Tibial nerve (tissue), 4 donors: Measurements from ENCODE around the gene WDR70.

Source experiments
- CTCF ChIP-seq, 5 experiments: fragments of 200-600 bp in 3 of 5; fragments of 450-650 bp in 2 of 5; sonication (generic) in 3 of 5; IDR thresholded peaks; one replicate each; pipeline ENCODE4 v1.5.1; 2016 to 2019; ENCODE audit warnings: antibody characterized with exemption in 5 of 5, mild to moderate bottlenecking in 3 of 5, moderate library complexity in 2 of 5
- EP300 ChIP-seq, 2 donors: sonication (generic); formaldehyde crosslinking; IDR thresholded peaks; one replicate each; pipeline ENCODE4 v1.6.1; 2017; ENCODE audit warnings: antibody characterized with exemption in 2 of 2, mild to moderate bottlenecking in 1 of 2
- POLR2A ChIP-seq, 2 donors: fragments of 450-650 bp; IDR thresholded peaks; one replicate each; pipeline ENCODE4 v1.6.1; 2017; ENCODE audit warnings: antibody characterized with exemption in 2 of 2, mild to moderate bottlenecking in 2 of 2, moderate library complexity in 2 of 2

- TF ChIP-seq CTCF (IDR thresholded peaks at IDR 0.05) (no peak), POLR2A (IDR thresholded peaks at IDR 0.05) (no peak), EP300 (IDR thresholded peaks at IDR 0.05) (no peak)
Observed at GRCh38 chr5:37435261-37435660, 56.1 kb downstream of the WDR70 start.
